Measurements from ENCODE around the gene ZNF485. TPM values are rescaled to one million over a fixed set of nuclear protein-coding genes. Genes with fewer than 3 reads are reported as not detected.

Gene ZNF485
- total RNA-seq, 1 donor from 2014 or later: 8.4 TPM

Other genes starting within 250 kb of the ZNF485 start
- gene FXYD4, start 234.8 kb upstream of the ZNF485 start, total RNA-seq: not detected in 2 replicates
- 284 and 292 TPM in 2 replicates for gene HNRNPF, start 197.3 kb upstream of the ZNF485 start, total RNA-seq
- 3.8 and 4.3 TPM in 2 replicates for gene ZNF487, start 169.3 kb upstream of the ZNF485 start, total RNA-seq
- 11.2 and 12.1 TPM in 2 replicates for gene ZNF239, start 31.8 kb upstream of the ZNF485 start, total RNA-seq
- gene ZNF32, start 42.4 kb downstream of the ZNF485 start, total RNA-seq: 37.7 and 39.9 TPM in 2 replicates